PC-9 (cell line): Measurements from ENCODE around the gene AGAP1. TPM values are rescaled to one million over a fixed set of nuclear protein-coding genes. Genes with fewer than 3 reads are reported as not detected.

Experiments
- BruUV-seq: library from RNA; stranded (reverse); fragments of 400-500 nt; replicated peaks from 2 replicates; lab custom pipeline; 2021; lab: Mats Ljungman, UMichigan
- CTCF ChIA-PET: fragments of 300-600 bp; sonication (Branson Sonifier 250); formaldehyde crosslinking; loops from one replicate; lab custom pipeline; 2022; ENCODE audit warnings: antibody characterized with exemption; lab: Charles Lee
- POLR2A ChIA-PET: fragments of 300-600 bp; sonication (Branson Sonifier 250); formaldehyde crosslinking; loops from one replicate; lab custom pipeline; 2022; ENCODE audit warnings: antibody characterized with exemption; ENCODE audit not compliant: unreplicated experiment; lab: Charles Lee
- DNase-seq, 2 experiments: peaks; one replicate each; pipeline versions ENCODE4 v3.0.0 to v3.0.0-alpha.2; 2015 to 2022; ENCODE audit warnings: mixed read lengths in 1 of 2
- H2AFZ ChIP-seq: fragments of 200-600 bp; sonication (generic); 2 replicates; pipeline ENCODE4 v1.8.1; 2017; ENCODE audit warnings: antibody characterized with exemption
- H3F3A ChIP-seq: fragments of 200-600 bp; sonication (generic); 2 replicates; pipeline ENCODE4 v1.8.1; 2017; ENCODE audit warnings: antibody characterized with exemption, mild to moderate bottlenecking, low read depth; ENCODE audit not compliant: insufficient read depth
- H3K27ac ChIP-seq: fragments of 200-600 bp; sonication (generic); 2 replicates; pipeline ENCODE4 v1.6.1; 2016; ENCODE audit warnings: mixed run types
- H3K27me3 ChIP-seq: fragments of 200-600 bp; sonication (generic); 2 replicates; pipeline ENCODE4 v1.6.1; 2016; ENCODE audit warnings: low read depth, mixed run types; ENCODE audit not compliant: insufficient read depth
- H3K36me3 ChIP-seq: fragments of 200-600 bp; sonication (generic); 2 replicates; pipeline ENCODE4 v1.6.1; 2016; ENCODE audit warnings: low read depth, mixed run types
- H3K4me1 ChIP-seq: fragments of 200-600 bp; sonication (generic); replicated peaks from 2 replicates; pipeline ENCODE4 v1.6.1; 2016; ENCODE audit warnings: mixed run types; ENCODE audit not compliant: insufficient read depth
- H3K4me2 ChIP-seq: fragments of 200-600 bp; sonication (generic); 2 replicates; pipeline ENCODE4 v1.6.1; 2017; ENCODE audit warnings: mixed run types
- H3K4me3 ChIP-seq: fragments of 200-600 bp; sonication (generic); 2 replicates; pipeline ENCODE4 v1.6.1; 2016; ENCODE audit warnings: mixed run types
- H3K79me2 ChIP-seq: fragments of 200-600 bp; sonication (generic); 2 replicates; pipeline ENCODE4 v1.6.1; 2017; ENCODE audit warnings: low read depth, mixed run types
- H3K9me2 ChIP-seq: fragments of 200-600 bp; sonication (generic); 2 replicates; pipeline ENCODE4 v1.8.1; 2017; ENCODE audit warnings: mild to moderate bottlenecking; ENCODE audit not compliant: insufficient read depth
- H3K9me3 ChIP-seq: fragments of 200-600 bp; sonication (generic); 2 replicates; pipeline ENCODE4 v1.8.1; 2016; ENCODE audit warnings: low read depth; ENCODE audit not compliant: insufficient read depth
- H4K20me1 ChIP-seq: fragments of 200-600 bp; sonication (generic); 2 replicates; pipeline ENCODE4 v1.8.1; 2017; ENCODE audit not compliant: insufficient read depth
- CTCF ChIP-seq: fragments of 200-600 bp; sonication (generic); conservative IDR thresholded peaks from 2 replicates; pipeline ENCODE4 v1.6.1; 2017; ENCODE audit warnings: mixed run types, antibody characterized with exemption, mild to moderate bottlenecking, moderate library complexity
- EZH2 ChIP-seq: fragments of 200-600 bp; sonication (generic); IDR thresholded peaks from 2 replicates; pipeline ENCODE4 v1.8.0; 2017; ENCODE audit warnings: antibody characterized with exemption, low read depth
- intact Hi-C: fragments of 100-400 bp; cut with micrococcal nuclease; formaldehyde crosslinking; loops from one replicate; pipeline ENCODE4 v1.10.0; 2022; ENCODE audit not compliant: unreplicated experiment
- total RNA-seq: library from RNA; stranded (reverse); gene quantifications from 2 replicates; pipeline ENCODE4 v1.2.3, GENCODE V29; 2021

AGAP1 gene
- total RNA-seq, 1 experiment from 2014 or later = 91.4 TPM

GRCh38 chr2:235701206-235701981 lies 207.6 kb downstream of the AGAP1 start:
- Histone ChIP-seq H3K27me3 (no peaks in the 10 kb centered on the region), H3K9me3 (no peaks in the 10 kb centered on the region), H3K36me3 (no peaks in the 10 kb centered on the region), H3K9me2 (no peaks in the 10 kb centered on the region), H3K4me1 (peaks cover 38% of the 10 kb centered on the region), H3K4me3 (no peak overlapping the region), H3K27ac (peak overlapping the region; percentile 79), H4K20me1 (peaks cover 18% of the 10 kb centered on the region), H3F3A (peaks cover 48% of the 10 kb centered on the region), H2AFZ (no peak overlapping the region), H3K4me2 (peak overlapping the region; percentile 58; the same call in 1 of the 2 replicates), H3K79me2 (peaks cover 87% of the 10 kb centered on the region)
- BruUV-seq = no TSS peak
- intact Hi-C loops = no loop called here
- TF ChIP-seq EZH2 = no peak
- POLR2A ChIA-PET = no interaction called here
- CTCF ChIA-PET = no interaction called here
- DNase-seq = no peak

GRCh38 chr2:235702186-235702585 lies 208.3 kb downstream of the AGAP1 start:
- Histone ChIP-seq H2AFZ (no peak overlapping the region), H3K36me3 (no peaks in the 10 kb centered on the region), H4K20me1 (peaks cover 15% of the 10 kb centered on the region), H3K79me2 (peaks cover 87% of the 10 kb centered on the region), H3K4me2 (peak overlapping the region; percentile 58), H3K27me3 (no peaks in the 10 kb centered on the region), H3K9me3 (no peaks in the 10 kb centered on the region), H3K4me3 (no peak overlapping the region), H3K4me1 (peaks cover 44% of the 10 kb centered on the region), H3K27ac (peak overlapping the region; percentile 79), H3F3A (peaks cover 50% of the 10 kb centered on the region), H3K9me2 (no peaks in the 10 kb centered on the region)
- BruUV-seq = no TSS peak
- ChIA-PET CTCF (no interaction called here), POLR2A (interaction anchor here (0.6 kb wide), 1 partner anchor 756 kb away, joined by 6 read pairs; no protein-coding TSS in a partner anchor)
- intact Hi-C loops = loop anchor here (2.0 kb wide), 1 partner anchor 25 kb away; no protein-coding TSS in a partner anchor
- TF ChIP-seq EZH2 (no peak), CTCF (no peak)
- no peak for DNase-seq

GRCh38 chr2:235703711-235704295 lies 210.0 kb downstream of the AGAP1 start:
- ChIA-PET POLR2A (interaction anchor here (0.6 kb wide), 1 partner anchor 27 kb away, joined by 5 read pairs; no protein-coding TSS in a partner anchor), CTCF (interaction anchor here (0.5 kb wide), 1 partner anchor 1836 kb away, joined by 7 read pairs; the partner anchor contains the start of gene MSL3B)
- no peak for TF ChIP-seq CTCF
- no peak for TF ChIP-seq EZH2
- H3K79me2 ChIP-seq = peaks cover 86% of the 10 kb centered on the region
- peaks cover 61% of the 10 kb centered on the region for H3F3A ChIP-seq
- H3K9me2 ChIP-seq = no peaks in the 10 kb centered on the region
- peak overlapping the region; percentile 79 for H3K27ac ChIP-seq
- BruUV-seq = no TSS peak
- peaks cover 6% of the 10 kb centered on the region for H4K20me1 ChIP-seq
- intact Hi-C loops = loop anchor here (2.0 kb wide), 1 partner anchor 27 kb away; no protein-coding TSS in a partner anchor
- H3K4me3 ChIP-seq = no peak overlapping the region
- peak in 1 of 2 experiments; percentile 32 for DNase-seq
- H3K4me1 ChIP-seq = peaks cover 58% of the 10 kb centered on the region
- H3K36me3 ChIP-seq = no peaks in the 10 kb centered on the region
- H3K9me3 ChIP-seq = no peaks in the 10 kb centered on the region
- H2AFZ ChIP-seq = no peak overlapping the region
- no peaks in the 10 kb centered on the region for H3K27me3 ChIP-seq
- H3K4me2 ChIP-seq = 0 out of 2 replicates have a peak overlapping the region, but pooled peaks have one; percentile 3
